Activated CD4-positive, alpha-beta T cell treated with anti-CD3 and anti-CD28 coated beads for 1 hour (primary cell): Measurements from ENCODE around the gene SOX18.
"Not testable (repeated sequence)": the region's sequence is repeated elsewhere in the genome, so short reads cannot be mapped to it uniquely, and the experiment has no call there.

Experiments used
- DNase-seq: peaks from one replicate; pipeline ENCODE4 v3.0.0-alpha.2; 2020

Gene SOX18

DNA sequence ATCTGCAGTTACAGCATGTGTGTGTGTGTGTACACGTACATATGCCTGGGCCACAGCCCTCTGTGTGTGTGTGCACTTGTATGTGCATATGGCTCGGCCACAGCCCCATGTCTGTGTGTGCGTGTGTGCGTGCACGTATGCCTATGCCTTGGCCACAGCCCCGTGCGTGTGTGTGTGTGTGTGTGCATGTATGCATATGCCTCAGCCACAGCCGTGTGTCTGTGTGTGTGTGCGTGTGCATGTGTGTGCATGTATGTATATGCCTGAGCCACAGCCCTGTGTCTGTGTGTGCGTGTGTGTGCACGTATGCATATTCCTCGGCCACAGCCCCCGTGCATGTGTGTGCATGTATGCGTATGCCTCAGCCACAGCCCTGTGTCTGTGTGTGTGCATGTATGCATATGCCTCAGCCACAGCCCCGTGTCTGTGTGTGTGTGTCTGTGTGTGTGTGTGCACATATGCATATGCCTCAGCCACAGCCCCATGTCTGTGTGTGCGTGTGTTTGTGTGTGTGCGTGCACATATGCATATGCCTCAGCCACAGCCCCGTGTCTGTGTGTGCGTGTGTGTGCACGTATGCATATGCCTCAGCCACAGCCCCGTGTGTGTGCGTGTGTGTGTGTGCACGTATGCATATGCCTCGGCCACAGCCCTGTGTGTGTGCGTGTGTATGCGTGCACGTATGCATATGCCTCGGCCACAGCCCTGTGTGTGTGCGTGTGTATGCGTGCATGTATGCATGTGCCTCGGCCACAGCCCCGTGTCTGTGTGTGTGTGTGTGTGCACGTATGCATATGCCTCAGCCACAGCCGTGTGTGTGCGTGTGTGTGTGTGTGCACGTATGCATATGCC, 28.1 kb downstream of the SOX18 start:
- no peak for DNase-seq

DNA sequence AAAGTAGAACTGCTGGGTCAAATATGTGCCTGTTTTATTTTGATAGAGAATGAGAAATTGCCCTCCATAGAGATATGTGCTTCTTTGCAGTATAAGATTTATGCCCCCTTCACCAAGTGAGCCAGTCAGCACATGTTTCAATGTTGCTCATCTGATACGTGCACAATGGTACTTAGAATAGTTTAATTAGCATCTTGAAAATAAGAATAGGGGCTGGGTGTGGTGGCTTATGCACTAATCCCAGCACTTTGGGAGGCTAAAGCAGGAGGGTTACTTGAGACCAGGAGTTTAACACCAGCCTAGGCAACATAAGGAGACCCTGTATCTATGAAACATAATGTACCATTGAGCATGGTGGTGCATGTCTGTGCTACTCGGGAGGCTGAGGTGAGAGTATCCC, 33.8 kb downstream of the SOX18 start:
- no peak for DNase-seq

DNA sequence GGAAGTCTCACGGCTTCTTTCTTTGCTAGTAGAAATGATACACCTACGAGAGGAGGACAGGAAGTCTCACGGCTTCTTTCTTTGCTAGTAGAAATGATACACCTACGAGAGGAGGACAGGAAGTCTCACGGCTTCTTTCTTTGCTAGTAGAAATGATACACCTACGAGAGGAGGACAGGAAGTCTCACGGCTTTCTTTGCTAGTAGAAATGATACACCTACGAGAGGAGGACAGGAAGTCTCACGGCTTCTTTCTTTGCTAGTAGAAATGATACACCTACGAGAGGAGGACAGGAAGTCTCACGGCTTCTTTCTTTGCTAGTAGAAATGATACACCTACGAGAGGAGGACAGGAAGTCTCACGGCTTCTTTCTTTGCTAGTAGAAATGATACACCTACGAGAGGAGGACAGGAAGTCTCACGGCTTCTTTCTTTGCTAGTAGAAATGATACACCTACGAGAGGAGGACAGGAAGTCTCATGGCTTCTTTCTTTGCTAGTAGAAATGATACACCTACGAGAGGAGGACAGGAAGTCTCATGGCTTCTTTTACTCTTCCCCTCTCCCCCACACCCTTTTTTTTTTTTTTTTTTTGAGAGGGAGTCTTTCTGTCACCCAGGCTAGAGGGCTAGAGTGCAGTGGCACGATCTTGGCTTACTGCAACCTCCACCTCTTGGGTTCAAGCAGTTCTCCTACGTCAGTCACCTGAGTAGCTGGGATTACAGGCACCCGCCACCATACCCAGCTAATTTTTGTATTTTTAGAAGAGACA, 36.9 kb downstream of the SOX18 start:
- DNase-seq: not testable (repeated sequence)

DNA sequence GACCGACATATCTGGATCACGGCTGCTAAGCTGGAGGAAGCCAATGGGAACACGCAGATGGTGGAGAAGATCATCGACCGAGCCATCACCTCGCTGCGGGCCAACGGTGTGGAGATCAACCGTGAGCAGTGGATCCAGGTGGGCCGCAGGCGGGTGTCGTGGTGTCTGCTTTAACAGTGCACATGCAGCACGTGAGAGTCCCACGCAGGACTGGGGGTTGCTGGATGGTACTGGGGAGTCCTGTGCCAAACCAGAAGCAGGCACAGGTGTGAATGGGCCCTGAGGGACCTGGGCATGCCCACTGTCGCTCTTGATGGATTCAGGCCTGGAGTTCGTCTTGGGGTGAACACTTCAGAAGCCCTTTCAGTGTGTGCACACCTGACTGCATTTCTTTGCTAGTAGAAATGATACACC, 38.1 kb downstream of the SOX18 start:
- no peak for DNase-seq

DNA sequence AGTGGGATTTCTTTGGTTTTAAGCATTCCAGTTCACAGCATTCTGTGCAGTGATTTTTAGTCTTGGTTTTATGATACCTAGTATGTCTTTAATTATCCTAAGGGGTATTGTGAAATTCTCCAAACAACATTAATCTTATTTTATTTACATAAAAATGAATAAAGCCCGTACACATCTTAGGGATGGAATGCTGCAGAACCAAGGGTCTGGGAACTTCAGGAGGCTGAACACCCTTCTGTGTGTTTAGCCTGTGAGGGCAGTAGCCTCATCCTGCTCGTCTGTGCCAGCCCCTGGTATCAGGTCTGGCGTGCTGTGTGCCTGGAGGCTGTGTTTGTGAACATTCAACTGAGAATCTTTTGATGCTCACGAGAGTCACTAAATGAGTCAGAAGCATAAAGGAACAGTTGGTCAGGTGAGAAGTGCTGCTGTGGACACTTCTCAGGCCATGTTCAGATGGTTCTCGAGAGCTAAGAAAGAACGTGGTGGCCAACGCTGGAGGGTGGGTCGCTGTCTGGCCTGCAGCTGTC, 38.7 kb downstream of the SOX18 start:
- DNase-seq: no peak

DNA sequence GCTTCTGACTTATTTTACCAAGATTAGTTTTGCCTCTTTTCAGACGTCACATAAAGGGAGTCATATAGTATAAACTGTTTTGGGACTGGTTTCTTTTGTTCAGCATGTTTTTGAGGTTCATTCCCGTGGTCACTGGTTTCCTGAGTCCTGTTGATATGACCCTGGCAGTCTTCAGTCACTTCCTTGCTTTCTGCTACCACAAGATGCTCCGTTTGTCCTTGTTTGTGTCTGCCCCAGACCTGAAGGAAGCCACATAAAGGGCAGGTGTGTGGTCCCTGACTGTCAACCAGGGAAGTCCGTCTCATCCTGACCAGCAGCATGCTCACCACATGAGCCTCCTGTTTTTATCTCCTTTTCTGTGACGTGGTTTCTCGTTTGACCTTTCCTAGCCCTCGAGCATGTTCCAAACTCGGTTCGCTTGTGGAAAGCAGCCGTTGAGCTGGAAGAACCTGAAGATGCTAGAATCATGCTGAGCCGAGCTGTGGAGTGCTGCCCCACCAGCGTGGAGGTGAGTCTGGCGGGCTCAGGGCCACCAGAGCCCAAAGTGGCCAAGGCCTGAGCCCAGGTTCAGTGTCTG, 39.5 kb downstream of the SOX18 start:
- DNase-seq: no peak

DNA sequence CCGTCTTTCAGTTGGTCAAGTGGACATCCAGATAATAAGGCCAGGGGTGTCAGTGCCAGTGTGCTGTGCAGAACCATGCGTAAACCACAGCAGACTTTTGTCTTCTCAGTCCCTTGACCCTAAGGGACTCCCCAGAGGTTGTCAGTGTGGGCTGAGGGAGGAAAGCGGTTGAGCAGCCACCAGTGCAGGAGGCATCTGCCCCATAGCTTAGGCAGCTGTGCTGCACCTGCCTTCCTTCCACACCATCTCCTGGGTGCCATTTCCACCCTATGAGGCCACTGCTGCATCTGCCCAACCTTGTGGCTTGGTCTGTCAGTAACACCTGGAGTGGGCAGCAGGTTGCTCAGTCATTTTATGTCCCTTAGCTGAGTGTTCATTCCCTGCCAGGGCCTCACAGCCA, 42.5 kb downstream of the SOX18 start:
- DNase-seq: no peak

DNA sequence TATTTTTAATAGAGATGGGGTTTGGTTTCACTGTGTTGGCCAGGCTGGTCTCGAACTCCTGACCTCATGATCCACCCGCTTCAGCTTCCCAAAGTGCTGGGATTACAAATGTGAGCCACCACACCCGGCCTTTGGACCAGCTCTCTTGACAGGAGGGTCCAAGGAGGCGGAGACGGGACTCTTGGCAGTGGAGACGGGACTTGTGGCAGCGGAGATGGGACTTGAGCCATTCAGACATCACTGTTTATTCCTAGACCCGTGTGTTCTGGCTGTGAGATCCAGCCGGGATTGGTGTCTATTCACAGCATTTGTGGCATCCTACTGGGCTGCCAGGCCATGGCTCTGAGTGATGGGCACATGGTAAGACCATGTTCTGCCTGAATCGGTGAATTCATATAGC, 42.9 kb downstream of the SOX18 start:
- no peak for DNase-seq

DNA sequence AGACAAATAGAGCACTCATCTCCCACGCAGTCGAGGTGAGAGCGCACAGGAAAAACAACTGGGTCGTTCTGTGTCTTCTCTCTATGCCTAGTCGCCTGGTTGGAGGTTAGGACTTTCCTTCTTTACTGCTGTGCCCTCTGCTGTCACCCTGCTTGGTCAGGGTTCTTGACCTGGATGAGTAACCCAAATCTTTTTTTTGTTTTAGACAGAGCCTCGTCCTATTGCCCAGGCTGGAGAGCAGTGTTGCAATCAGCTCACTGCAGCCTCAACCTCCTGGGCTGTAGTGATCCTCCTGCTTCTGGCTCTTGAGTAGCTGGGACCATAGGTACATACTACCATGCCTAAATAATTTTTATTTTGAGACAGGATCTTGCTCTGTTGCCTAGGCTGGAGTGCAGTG, 44.0 kb downstream of the SOX18 start:
- no peak for DNase-seq

DNA sequence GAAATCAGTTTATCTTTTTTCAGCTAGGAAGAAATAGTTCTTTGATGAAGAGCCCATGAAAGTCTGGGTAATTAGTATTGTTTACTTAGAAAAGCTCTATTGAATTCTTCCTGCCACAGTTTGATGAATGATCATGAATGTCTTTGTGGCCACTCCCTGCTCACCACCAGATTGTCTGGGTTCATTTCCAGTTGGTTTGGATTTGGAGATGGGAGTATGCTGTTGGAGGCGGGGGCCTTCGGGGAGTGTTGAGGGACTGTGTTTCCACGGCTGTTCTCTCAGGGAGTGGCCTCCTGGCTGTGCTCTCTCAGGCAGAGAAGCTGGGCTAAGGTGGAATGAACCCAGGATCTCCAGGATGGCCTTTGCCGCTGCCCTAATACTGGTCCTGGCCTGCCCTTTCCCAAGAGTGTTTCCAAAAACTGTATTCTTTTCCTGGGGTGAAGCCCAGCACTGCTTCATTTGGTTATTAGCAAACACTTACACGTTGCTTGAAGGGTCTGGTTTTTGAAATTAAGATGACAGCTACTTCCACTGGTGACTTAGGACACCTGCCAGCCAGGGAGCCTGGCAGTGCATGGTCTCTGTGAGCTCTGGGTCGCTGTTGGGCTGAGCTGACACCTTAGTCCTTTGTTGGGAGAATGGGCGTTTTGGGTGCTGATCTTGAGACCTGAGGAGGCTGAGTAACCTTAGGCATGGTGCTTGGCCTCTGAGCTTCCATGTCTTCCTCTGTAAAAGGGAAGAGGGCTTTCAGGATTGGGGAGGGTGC, 45.3 kb downstream of the SOX18 start:
- no peak for DNase-seq

DNA sequence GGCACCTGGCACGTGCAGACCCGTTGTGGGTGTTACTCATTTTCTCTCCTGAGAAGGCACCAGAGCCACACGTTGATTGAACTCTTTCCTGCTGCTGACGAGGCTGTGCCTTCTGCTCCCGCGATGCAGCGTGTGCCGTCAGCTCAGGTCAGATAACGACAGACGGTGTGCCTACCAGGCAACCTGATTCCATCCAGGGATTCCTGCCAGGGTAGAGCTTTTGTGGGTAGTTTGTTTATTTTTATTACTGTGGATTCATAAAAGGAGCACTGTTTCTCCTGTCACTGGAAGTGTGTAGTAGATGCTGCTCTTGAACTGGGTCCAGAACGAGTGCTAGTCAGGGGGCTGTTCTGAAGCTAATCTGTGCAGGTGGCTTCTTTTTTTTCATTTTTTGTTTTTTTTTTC, 47.8 kb downstream of the SOX18 start:
- DNase-seq: no peak

DNA sequence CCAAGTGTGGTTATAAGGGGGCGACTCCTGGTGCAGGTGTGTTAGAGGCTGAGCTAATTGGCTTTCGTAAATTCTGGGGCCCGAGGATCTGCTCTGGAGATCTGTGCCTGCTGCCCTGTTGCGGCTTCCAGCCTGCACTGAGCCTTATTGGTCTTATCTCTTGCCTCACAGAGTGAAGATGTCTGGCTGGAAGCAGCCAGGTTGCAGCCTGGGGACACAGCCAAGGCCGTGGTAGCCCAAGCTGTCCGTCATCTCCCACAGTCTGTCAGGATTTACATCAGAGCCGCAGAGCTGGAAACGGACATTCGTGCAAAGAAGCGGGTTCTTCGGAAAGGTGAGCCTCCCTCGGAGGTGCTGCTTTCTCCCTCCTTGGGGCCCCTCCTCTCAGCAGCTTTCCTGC, 48.5 kb downstream of the SOX18 start:
- no peak for DNase-seq
